ENCODE results near the gene ZNF616.
"Not testable (repeated sequence)": the region's sequence is repeated elsewhere in the genome, so short reads cannot be mapped to it uniquely, and the experiment has no call there.

Gene ZNF616

DNA sequence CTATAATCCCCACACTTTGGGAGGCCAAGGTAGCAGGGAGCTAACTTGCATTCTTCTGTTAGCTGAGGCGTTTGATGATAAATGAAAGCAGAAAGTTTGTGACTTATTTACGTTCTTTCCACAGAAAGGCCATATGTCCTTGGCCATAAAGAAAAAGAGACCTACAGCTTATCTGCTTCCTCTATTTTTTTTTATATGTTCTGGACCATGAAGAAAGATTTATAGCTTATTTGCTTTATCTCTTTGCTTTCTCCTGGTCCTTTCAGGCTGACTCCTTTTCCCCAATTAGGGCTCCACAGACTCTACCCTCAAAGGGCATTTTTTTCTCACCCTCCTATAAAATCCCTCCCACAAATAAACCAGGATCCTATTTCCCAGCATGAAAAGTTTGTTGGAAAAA, 1.5 kb upstream of the ZNF616 start:
- in situ Hi-C loops (cut with HindIII; ENCODE audit: low pct_unique_long_range_greater_than_20kb, low sequenced_read_pairs), result no loop called here
- no peak for TF ChIP-seq JUND (IDR thresholded peaks at IDR 0.05; ENCODE audit: low read depth)
- DNase-seq (ENCODE audit: low read depth in 1 of 2, low spot score in 1 of 2), result no peak

DNA sequence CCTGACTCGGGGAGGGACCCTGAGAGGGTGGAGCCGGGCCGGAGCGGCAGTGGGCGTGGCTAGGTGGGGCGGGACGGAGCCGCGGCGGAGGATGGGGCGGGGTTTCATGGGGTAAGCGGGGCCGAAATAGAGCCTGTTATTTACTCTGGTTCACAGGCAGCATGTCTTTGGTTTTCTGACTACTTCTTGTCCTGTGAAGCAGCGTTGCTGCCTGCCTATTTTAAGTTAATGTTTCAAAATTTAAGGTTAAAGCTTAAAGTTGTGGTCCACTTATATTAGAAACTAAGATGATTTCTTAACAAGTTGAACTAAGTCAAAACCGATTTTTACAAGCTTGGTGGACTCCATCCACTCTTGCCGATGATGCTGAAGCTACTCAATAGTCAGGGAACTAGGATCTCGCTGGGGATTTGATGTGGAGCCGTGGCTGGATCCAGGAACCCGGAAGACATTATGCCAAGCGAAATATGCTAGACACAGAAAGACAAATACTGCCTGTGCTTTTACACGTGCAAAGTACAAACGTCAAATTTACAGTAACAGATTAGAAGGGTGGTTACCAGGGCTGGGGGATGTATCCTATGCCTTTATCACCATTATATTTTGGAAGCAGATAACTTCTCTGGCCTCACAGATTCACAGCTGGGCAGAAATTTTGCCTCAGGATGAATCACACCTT, 433 bp upstream of the ZNF616 start:
- in situ Hi-C loops (cut with HindIII; ENCODE audit: low pct_unique_long_range_greater_than_20kb, low sequenced_read_pairs), result no loop called here
- no peak for TF ChIP-seq JUND (IDR thresholded peaks at IDR 0.05; ENCODE audit: low read depth)
- DNase-seq (ENCODE audit: low read depth in 1 of 2, low spot score in 1 of 2), result no peak

DNA sequence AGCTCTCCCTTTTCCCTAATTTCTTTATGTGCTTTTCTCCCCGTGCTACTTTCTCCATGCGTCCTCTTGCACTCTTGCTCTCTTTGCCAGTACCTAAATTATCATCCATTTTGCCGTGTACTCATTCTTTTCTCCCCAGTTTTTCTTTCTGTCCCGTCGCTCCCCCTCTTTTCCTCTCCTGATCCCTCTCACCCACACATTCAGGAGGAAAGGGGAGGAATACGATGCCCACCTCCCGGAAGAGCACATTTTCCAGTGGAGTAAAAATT, 821 bp downstream of the ZNF616 start:
- no peak for DNase-seq (ENCODE audit: low read depth in 1 of 2, low spot score in 1 of 2)
- in situ Hi-C loops (cut with HindIII; ENCODE audit: low pct_unique_long_range_greater_than_20kb, low sequenced_read_pairs), result no loop called here
- TF ChIP-seq JUND (IDR thresholded peaks at IDR 0.05; ENCODE audit: low read depth), result no peak

DNA sequence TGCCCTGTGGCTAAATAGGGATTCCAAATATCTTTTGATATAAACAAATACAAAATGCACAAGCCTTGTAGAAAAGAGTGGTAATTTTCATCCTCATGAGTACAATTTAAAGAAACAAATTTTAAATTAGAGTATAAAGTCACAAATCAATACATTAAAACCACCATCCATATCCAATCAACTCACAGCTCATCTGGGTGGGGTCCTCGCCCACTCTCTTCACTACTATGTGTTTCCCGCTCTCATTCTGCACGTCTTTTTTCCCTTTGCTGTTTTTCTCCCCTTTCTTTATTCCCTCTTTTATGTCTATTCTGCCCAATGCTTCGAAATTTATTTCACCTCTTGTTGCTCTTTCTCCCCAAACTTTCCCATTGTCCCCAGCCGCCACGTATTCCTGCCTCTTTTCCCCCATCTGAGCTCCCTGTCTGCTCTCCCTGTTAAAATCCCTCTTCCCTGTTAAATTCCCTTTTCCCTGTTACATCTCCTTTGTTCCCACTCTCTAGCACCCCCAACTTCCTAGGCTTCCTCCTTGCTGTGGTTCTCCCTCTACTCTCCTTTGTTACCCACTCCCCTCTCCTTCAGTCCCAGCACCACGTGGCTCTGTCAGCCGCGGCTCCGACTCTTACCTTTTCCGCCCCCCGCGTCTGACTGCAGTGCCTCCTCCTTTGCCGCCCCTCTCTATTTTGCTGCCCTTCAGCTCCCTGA, 1.3 kb downstream of the ZNF616 start:
- in situ Hi-C loops (cut with HindIII; ENCODE audit: low pct_unique_long_range_greater_than_20kb, low sequenced_read_pairs), result no loop called here
- peak in 1 of 2 experiments; percentile 8 for DNase-seq (ENCODE audit: low read depth in 1 of 2, low spot score in 1 of 2)
- TF ChIP-seq JUND (IDR thresholded peaks at IDR 0.05; ENCODE audit: low read depth), result no peak

DNA sequence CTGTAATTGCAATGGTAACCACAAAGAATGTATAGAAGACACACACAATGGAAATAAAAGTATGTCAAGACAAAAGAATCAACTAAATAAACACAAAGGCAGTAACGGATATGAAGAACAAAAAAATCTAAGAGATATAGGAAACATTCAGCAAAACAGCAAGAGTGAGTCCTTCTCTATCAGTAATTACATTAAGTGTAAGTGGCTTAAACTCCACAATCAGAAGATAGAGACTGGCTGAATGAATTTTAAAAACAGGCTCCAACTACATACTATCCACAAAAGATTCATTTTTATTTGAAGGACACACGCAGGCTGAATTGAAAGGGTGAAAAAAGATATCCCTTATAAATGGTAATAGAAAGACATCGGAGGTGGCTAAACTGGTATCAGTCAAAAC, 19.5 kb downstream of the ZNF616 start:
- no peak for TF ChIP-seq JUND (IDR thresholded peaks at IDR 0.05; ENCODE audit: low read depth)
- no peak for DNase-seq (ENCODE audit: low read depth in 1 of 2, low spot score in 1 of 2)
- in situ Hi-C loops (cut with HindIII; ENCODE audit: low pct_unique_long_range_greater_than_20kb, low sequenced_read_pairs), result no loop called here

DNA sequence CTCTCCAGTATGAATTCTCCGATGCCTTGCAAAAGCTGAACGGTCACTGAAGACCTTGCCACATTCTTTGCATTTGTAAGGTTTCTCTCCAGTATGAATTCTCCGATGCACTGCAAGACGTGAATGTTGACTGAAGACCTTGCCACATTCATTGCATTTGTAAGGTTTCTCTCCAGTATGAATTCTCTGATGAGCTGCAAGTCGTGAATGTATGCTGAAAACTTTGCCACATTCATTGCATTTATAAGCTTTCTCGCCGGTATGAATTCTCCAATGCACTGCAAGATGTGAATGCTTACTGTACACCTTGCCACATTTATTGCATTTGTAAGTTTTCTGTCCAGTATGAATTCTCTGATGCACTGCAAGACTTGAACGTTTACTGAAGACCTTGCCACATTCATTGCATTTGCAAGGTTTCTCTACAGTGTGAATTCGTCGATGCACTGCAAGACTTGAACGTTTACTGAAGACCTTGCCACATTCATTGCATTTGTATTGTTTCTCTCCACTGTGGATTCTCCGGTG, 24.1 kb downstream of the ZNF616 start:
- TF ChIP-seq JUND (IDR thresholded peaks at IDR 0.05; ENCODE audit: low read depth), result no peak
- in situ Hi-C loops (cut with HindIII; ENCODE audit: low pct_unique_long_range_greater_than_20kb, low sequenced_read_pairs), result no loop called here
- DNase-seq (ENCODE audit: low read depth in 1 of 2, low spot score in 1 of 2), result no peak

DNA sequence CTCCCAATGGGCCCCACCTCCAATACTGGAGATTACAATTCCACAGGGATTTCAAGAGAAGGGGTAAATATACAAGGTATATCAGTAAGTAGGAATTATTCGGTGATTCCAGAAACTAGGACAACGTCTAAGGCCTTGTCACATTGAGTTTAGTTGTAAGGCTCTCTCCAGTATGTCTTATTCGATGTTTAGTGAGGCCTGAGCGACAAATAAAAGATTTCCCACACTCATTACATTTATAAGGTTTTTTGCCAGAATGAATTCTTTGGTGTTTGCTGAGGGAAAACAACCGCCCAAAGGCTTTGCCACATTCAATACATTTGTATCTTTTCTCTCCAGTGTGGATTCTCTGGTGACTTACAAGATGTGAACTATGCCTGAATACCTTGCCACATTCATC, 25.0 kb downstream of the ZNF616 start:
- no peak for TF ChIP-seq JUND (IDR thresholded peaks at IDR 0.05; ENCODE audit: low read depth)
- in situ Hi-C loops (cut with HindIII; ENCODE audit: low pct_unique_long_range_greater_than_20kb, low sequenced_read_pairs), result no loop called here
- DNase-seq (ENCODE audit: low read depth in 1 of 2, low spot score in 1 of 2), result no peak

DNA sequence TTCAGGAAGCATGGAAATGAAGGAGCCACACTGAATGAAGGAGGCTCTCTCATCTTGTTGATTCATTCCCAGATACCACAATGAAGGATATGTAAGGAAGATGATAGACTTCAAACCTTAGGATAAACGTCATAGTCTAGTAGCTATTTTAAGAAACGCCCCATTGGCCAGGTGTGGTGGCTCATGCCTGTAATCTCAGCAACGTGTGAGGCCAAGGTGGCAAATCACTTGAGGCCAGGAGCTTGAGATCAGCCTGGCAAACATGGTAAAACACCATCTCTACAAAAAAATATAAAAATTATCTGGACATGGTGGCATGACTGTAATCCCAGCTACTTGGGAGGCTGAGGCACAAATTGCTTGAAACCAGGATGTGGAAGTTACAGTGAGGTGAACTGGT, 27.1 kb downstream of the ZNF616 start:
- no peak for TF ChIP-seq JUND (IDR thresholded peaks at IDR 0.05; ENCODE audit: low read depth)
- in situ Hi-C loops (cut with HindIII; ENCODE audit: low pct_unique_long_range_greater_than_20kb, low sequenced_read_pairs), result no loop called here
- DNase-seq (ENCODE audit: low read depth in 1 of 2, low spot score in 1 of 2), result no peak

DNA sequence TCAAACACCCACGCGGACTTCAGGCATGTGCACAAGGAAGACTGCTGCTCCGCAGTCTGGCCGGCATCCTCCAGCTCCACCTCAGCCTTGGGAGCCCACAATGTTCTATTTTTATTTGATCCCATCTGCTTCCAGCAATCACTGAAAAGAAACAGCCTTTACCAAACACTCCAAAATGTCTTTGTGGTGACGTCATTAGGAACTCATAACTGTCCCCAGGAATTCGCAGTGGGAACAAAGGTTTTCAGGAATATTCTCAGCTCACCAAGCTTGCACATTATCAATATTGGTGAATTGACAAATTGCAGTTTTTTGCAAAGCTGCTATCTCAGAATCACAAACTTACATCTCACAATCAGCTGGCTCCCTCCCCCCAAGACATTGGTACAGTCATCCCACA, 29.0 kb downstream of the ZNF616 start:
- DNase-seq (ENCODE audit: low read depth in 1 of 2, low spot score in 1 of 2), result no peak
- in situ Hi-C loops (cut with HindIII; ENCODE audit: low pct_unique_long_range_greater_than_20kb, low sequenced_read_pairs), result no loop called here
- no peak for TF ChIP-seq JUND (IDR thresholded peaks at IDR 0.05; ENCODE audit: low read depth)

DNA sequence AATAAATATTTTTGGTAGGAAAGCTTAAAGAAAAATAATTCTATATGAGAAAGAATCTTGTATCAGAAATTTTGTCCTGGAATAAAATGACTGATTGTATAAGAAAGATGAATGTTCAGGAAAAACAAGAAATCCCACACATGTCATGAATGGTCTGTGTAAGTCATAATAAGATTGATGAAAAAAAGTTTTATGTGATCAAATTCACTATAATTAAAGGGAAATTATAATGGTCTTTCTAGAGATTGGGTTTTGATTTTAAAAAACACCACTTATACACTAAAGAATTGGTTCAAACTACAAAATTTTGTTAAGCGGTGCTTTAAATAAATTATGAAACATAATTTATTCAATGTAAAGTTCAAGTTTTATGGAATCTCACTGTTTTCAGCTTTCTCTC, 37.0 kb downstream of the ZNF616 start:
- in situ Hi-C loops (cut with HindIII; ENCODE audit: low pct_unique_long_range_greater_than_20kb, low sequenced_read_pairs), result no loop called here
- DNase-seq (ENCODE audit: low read depth in 1 of 2, low spot score in 1 of 2), result no peak
- TF ChIP-seq JUND (IDR thresholded peaks at IDR 0.05; ENCODE audit: low read depth), result no peak

DNA sequence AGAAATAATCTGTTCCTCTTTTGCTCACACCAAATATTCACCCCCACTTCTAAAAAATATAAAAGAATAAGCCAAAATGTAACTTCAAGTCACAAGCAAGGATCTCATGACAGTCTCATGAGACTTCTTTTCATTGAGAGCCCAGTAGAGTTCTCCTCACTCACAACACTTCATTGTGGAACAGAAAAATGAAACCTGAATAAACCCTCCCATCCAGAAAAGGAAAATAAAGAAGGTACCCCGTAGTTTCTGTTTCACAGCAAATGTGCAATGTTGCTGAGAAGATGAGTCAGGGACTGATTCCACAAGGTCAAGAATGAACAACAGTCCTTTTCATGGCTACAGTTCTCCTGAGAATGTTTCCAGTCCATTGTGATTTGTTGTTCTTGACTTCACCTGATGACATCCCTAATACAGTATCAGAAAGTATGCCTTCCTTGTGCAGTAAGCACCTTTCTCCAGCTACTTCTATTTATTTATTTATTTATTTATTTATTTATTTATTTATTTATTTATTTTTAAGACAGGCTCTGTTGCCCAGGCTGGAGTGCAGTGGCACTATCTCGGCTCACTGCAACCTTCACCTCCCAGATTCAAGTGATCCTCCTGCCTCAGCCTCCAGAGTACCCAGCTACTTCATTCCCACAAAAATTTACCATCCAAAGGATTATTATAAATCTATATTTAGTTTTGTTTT, 37.7 kb downstream of the ZNF616 start:
- no peak for DNase-seq (ENCODE audit: low read depth in 1 of 2, low spot score in 1 of 2)
- TF ChIP-seq JUND (IDR thresholded peaks at IDR 0.05; ENCODE audit: low read depth), result no peak
- in situ Hi-C loops (cut with HindIII; ENCODE audit: low pct_unique_long_range_greater_than_20kb, low sequenced_read_pairs), result no loop called here

DNA sequence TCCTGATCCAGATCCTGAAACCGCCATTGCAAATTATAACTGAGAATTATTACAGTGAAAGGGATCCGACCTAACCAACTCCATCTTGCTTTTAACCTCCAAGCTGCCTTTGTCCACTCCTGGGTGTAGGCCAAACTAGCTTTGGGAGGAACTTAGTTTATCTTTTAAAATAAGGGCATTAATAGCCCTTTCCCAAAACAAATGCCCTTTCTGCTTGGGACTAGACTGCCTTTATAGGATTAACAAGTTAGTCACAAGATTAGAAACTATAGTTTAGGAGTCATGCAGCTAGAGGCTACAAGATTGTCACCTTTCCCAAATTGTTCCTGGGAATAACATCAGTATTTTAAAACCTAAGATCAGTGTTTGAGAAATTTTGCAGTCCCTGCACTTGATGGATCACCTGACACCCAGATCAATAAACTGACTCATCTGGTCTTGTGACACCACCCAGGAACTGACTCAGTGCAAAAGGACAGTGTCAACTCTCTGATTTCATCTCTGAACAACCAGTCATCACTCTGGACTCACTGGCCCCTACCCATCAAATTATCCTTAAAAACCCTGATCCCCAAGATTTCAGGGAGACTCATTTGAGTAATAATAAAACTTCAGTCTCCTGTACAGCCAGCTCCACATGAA, 40.1 kb downstream of the ZNF616 start:
- in situ Hi-C loops (cut with HindIII; ENCODE audit: low pct_unique_long_range_greater_than_20kb, low sequenced_read_pairs), result no loop called here
- TF ChIP-seq JUND (IDR thresholded peaks at IDR 0.05; ENCODE audit: low read depth), result no peak
- peak in 1 of 2 experiments; percentile 14 for DNase-seq (ENCODE audit: low read depth in 1 of 2, low spot score in 1 of 2)

DNA sequence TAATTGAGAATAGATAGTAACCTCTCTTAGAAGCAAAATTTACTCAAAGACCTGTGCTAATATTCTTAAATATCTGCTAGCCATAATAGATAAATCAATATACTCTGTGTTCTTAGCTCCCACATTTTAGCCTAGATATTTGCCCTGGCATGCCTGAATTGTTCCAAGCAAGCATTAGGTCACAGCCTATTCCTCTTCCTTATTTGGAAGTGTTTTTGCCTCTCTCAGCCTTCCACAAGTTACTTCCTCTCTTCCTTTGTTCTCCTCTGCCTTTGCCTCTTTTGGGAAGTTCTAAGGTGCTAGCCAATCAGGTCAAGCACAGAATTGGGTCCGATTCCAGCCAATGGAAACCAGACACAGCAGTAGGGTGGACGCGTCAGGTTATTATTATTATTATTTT, 43.3 kb downstream of the ZNF616 start:
- in situ Hi-C loops (cut with HindIII; ENCODE audit: low pct_unique_long_range_greater_than_20kb, low sequenced_read_pairs), result not testable (repeated sequence)

More for the DNA sequence above, 43.3 kb downstream of the ZNF616 start:
- DNase-seq (ENCODE audit: low read depth in 1 of 2, low spot score in 1 of 2), result not testable (repeated sequence)

All from T47D (cell line).